AG09309 (cell line): ENCODE data around the gene SYT1.
"Not testable (repeated sequence)": the region's sequence is repeated elsewhere in the genome, so short reads cannot be mapped to it uniquely, and the experiment has no call there.

Source experiments
- DNase-seq: peaks from one replicate; pipeline ENCODE4 v3.0.0-alpha.2; 2010; ENCODE audit warnings: low read depth
- H3K4me3 ChIP-seq: 2 replicates; pipeline ENCODE4 v1.5.1; 2011; ENCODE audit warnings: mild to moderate bottlenecking, low read depth, low read length, moderate library complexity; ENCODE audit not compliant: control insufficient read depth
- TF ChIP-seq, protein P1 (sequence below): IDR thresholded peaks from 2 replicates; pipeline ENCODE4 v1.5.1; 2011; ENCODE audit warnings: mild to moderate bottlenecking, low read depth, low read length, inconsistent platforms; ENCODE audit not compliant: insufficient read depth, control insufficient read depth; ENCODE audit errors: missing control alignments

Gene SYT1

DNA sequence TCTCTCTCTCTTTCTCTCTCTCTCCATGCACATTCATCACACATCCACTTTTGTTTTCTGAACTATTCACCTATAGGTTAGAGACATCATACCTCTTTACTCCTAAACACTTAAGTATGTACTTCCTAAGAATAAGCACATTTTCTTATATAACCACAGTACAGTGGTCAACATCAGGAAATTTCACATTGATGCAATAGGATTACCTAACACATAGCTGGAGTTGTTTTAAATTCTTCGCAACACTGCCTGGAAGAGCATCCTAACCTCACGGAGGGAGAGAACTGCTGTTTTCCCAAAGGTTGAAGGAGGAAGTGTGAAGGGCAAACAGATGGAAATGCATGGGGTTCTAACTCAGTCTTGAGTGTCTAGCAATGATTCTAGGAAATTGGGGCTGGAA lies 159.2 kb downstream of the SYT1 start:
- H3K4me3 ChIP-seq, result no peak overlapping the region
- DNase-seq, result peak; percentile 4
- TF ChIP-seq, protein P1, sequence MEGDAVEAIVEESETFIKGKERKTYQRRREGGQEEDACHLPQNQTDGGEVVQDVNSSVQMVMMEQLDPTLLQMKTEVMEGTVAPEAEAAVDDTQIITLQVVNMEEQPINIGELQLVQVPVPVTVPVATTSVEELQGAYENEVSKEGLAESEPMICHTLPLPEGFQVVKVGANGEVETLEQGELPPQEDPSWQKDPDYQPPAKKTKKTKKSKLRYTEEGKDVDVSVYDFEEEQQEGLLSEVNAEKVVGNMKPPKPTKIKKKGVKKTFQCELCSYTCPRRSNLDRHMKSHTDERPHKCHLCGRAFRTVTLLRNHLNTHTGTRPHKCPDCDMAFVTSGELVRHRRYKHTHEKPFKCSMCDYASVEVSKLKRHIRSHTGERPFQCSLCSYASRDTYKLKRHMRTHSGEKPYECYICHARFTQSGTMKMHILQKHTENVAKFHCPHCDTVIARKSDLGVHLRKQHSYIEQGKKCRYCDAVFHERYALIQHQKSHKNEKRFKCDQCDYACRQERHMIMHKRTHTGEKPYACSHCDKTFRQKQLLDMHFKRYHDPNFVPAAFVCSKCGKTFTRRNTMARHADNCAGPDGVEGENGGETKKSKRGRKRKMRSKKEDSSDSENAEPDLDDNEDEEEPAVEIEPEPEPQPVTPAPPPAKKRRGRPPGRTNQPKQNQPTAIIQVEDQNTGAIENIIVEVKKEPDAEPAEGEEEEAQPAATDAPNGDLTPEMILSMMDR, result no peak

DNA sequence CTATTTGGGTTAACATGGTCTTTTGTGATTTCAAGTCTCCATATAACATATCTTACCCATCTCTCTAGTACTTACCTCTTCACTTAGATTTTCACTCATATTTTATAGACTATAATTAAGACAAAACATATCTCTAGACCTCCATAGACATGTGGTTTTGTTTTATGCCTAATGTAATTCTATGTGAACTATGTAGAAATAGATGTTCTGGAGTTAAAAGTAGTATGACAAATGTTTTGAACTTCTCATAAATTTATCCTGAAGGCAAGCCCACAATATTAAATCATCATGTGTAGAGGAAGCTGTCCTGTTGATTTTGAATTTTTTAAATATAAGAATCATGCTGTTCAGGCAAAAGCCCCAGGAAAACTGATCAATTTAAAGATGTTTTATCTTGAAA lies 169.2 kb downstream of the SYT1 start:
- no peak for DNase-seq
- H3K4me3 ChIP-seq, result no peak overlapping the region
- TF ChIP-seq, protein P1, result no peak

DNA sequence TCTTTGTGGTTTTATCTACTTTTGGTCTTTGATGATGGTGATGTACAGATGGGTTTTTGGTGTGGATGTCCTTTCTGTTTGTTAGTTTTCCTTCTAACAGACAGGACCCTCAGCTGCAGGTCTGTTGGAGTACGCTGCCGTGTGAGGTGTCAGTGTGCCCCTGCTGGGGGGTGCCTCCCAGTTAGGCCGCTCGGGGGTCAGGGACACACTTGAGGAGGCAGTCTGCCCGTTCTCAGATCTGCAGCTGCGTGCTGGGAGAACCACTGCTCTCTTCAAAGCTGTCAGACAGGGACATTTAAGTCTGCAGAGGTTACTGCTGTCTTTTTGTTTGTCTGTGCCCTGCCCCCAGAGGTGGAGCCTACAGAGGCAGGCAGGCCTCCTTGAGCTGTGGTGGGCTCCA lies 180.2 kb downstream of the SYT1 start:
- not testable (repeated sequence) for H3K4me3 ChIP-seq, DNase-seq

DNA sequence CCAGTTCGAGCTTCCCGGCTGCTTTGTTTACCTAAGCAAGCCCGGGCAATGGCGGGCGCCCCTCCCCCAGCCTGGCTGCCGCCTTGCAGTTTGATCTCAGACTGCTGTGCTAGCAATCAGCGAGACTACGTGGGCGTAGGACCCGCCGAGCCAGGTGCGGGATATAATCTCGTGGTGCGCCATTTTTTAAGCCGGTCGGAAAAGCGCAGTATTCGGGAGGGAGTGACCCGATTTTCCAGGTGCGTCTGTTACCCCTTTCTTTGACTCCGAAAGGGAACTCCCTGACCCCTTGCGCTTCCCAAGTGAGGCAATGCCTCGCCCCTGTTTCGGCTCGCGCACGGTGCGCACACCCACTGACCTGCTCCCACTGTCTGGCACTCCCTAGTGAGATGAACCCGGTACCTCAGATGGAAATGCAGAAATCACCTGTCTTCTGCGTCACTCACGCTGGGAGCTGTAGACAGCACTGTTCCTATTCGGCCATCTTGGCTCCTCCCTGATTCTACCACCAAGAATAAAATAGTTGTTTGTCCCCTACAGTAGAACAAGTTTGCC lies 180.7 kb downstream of the SYT1 start:
- H3K4me3 ChIP-seq, DNase-seq: not testable (repeated sequence)

DNA sequence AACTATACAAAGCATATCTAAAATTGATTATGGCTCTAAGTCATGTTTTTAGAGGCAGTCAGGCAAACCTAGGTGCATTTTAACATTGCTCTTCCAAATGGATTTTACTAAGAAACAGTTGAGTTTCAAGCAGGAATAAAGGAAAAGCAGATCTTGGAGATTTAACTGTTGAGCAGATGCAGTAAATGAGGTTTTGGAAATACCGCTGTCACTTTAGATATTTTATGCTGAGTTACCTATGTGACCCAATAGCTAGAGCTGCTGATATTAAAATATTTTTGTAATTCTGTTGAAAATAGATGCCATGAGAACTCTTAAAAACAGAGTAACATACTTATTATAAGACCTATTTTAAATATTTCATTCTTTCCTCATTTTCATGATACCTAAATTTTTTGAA lies 181.4 kb downstream of the SYT1 start:
- H3K4me3 ChIP-seq, result no peak overlapping the region
- TF ChIP-seq, protein P1, result no peak
- no peak for DNase-seq

DNA sequence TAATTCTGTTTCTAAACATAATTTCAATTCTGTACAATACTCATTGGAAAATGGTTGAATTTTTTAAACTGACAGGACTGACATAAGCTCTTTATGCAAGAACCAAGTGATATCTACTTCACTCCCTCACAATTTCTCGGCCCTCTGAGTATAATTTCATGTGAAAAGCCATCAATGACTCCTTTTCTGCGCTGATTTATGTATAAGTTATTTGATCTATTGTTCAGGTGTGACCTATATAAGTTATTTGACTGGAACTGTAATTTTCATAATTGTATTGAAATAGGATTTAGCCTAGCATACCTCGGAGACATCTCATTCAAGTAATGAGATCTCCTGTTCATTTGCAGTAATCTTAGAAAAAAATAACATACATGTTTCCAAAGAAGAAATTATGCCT lies 184.4 kb downstream of the SYT1 start:
- TF ChIP-seq, protein P1, result no peak
- no peak overlapping the region for H3K4me3 ChIP-seq
- DNase-seq, result no peak

DNA sequence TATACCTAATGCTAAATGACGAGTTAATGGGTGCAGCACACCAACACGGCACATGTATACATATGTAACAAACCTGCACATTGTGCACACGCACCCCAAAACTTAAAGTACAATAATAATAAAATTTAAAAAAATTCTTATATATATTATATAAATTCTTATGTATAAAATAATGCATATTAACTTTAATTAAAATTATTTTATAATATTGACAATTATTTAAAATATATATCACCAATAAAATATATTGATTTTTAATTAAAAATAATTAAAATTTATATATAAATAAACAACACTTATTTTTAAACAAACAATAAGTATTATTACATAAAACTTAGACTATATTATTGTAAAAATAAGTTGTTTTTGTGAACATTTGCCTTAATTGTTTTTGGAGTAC lies 188.8 kb downstream of the SYT1 start:
- no peak overlapping the region for H3K4me3 ChIP-seq
- no peak for DNase-seq
- TF ChIP-seq, protein P1, result no peak
